ENCODE results near the gene ERVFRD-1. TPM values are rescaled to one million over a fixed set of nuclear protein-coding genes. Genes with fewer than 3 reads are reported as not detected.
A peak's percentile ranks its signal among the peaks of the same experiment; 100 is the strongest.

ERVFRD-1 gene
- total and polyA plus RNA-seq, 2 donors from 2014 or later, result 0.24 to 0.57 TPM

DNA sequence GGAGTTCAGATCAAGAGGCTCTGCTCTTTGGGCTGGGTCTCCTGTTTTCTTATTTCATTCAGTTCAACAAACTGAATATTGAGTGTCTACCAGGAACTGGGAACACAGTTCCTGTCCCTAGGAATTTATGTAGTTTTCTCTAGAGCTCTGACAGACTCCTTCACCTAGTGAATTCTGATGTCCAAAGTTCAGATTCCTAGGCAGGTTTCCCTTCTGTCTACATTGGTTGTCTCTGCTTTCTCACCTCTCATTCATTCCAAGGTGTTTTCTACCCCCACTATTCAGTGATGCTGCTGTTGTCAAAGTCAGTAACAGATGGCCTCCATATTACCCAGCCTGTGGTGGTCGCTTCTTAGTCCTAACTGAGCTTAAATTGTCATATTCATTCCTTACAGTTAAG, 13.5 kb downstream of the ERVFRD-1 start:
- DNase-seq (no peak), FAIRE-seq (no peak)
- H3K9ac ChIP-seq (ENCODE audit: low read length in 3 of 3), result no peak overlapping the region
- H3K4me3 ChIP-seq (ENCODE audit: low read length in 3 of 3), result no peak overlapping the region
- intact Hi-C loops (cut with DNase I), result no loop called here
- H3K9me3 ChIP-seq (ENCODE audit: control insufficient read depth in 2 of 3, insufficient read depth in 1 of 3, low read length in 3 of 3), result no peaks in the 10 kb centered on the region
- H3K27me3 ChIP-seq (ENCODE audit: control insufficient read depth, insufficient read depth, low read length), result no peaks in the 10 kb centered on the region
- no peak overlapping the region for H3K27ac ChIP-seq (ENCODE audit: low read depth in 2 of 2, low read length in 2 of 2)
- H3K4me1 ChIP-seq (ENCODE audit: control insufficient read depth in 2 of 3, insufficient read depth in 2 of 3, low read depth in 1 of 3, low read length in 3 of 3), result peaks cover 3 to 5% (median 3%) of the 10 kb centered on the region in 3 donors
- no peaks in the 10 kb centered on the region for H3K36me3 ChIP-seq (ENCODE audit: control insufficient read depth in 2 of 3, insufficient read depth in 3 of 3, low read length in 3 of 3)
- TF ChIP-seq, protein P1, sequence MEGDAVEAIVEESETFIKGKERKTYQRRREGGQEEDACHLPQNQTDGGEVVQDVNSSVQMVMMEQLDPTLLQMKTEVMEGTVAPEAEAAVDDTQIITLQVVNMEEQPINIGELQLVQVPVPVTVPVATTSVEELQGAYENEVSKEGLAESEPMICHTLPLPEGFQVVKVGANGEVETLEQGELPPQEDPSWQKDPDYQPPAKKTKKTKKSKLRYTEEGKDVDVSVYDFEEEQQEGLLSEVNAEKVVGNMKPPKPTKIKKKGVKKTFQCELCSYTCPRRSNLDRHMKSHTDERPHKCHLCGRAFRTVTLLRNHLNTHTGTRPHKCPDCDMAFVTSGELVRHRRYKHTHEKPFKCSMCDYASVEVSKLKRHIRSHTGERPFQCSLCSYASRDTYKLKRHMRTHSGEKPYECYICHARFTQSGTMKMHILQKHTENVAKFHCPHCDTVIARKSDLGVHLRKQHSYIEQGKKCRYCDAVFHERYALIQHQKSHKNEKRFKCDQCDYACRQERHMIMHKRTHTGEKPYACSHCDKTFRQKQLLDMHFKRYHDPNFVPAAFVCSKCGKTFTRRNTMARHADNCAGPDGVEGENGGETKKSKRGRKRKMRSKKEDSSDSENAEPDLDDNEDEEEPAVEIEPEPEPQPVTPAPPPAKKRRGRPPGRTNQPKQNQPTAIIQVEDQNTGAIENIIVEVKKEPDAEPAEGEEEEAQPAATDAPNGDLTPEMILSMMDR (IDR thresholded peaks at IDR 0.05; ENCODE audit: borderline replicate concordance, extremely low read depth, insufficient read depth), result no peak

DNA sequence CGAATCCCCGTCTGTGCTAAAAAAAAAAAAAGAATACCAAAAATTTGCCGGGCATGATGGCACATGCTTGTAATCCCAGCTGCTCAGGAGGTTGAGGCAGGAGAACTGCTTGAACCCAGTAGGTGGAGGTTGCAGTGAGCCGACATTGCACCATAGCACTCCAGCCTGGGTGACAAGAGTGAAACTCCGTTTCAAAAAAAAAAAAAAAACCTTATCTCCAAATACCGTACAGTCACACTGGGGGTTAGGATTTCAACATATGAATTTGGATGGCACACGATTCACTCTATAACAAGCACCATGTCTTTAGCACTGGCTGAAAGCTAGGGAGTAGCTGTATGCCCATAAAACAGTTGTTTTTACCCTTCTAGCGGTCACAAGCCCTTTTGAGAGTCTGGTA, 14.0 kb downstream of the ERVFRD-1 start:
- Histone ChIP-seq H3K4me3 (ENCODE audit: low read length in 3 of 3) (no peak overlapping the region), H3K9me3 (ENCODE audit: control insufficient read depth in 2 of 3, insufficient read depth in 1 of 3, low read length in 3 of 3) (no peaks in the 10 kb centered on the region), H3K27ac (ENCODE audit: low read depth in 2 of 2, low read length in 2 of 2) (no peak overlapping the region), H3K9ac (ENCODE audit: low read length in 3 of 3) (no peak overlapping the region), H3K36me3 (ENCODE audit: control insufficient read depth in 2 of 3, insufficient read depth in 3 of 3, low read length in 3 of 3) (no peaks in the 10 kb centered on the region), H3K27me3 (ENCODE audit: control insufficient read depth, insufficient read depth, low read length) (no peaks in the 10 kb centered on the region), H3K4me1 (ENCODE audit: control insufficient read depth in 2 of 3, insufficient read depth in 2 of 3, low read depth in 1 of 3, low read length in 3 of 3) (peaks cover 3 to 5% (median 4%) of the 10 kb centered on the region in 3 donors)
- intact Hi-C loops (cut with DNase I), result no loop called here
- DNase-seq (no peak), FAIRE-seq (no peak)
- TF ChIP-seq, protein P1 (IDR thresholded peaks at IDR 0.05; ENCODE audit: borderline replicate concordance, extremely low read depth, insufficient read depth), result no peak

DNA sequence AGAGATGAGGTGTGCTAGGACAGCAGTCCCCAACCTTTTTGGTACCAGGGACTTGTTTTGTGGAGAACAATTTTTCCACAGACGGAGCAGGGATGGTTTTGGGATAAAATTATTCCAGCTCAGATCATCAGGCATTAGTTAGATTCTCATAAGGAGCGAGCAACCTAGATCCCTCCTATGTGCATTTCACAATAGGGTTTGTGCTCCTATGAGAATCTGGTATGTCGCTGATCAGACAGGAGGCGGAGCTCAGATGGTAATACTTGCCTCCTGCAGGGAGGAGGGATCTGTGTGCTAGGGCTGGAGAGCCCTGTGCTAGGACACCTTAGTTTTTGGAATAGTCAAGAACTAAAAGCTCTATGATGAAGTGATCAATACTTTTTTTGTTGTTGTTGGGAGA, 15.4 kb downstream of the ERVFRD-1 start:
- no peak for FAIRE-seq
- intact Hi-C loops (cut with DNase I), result no loop called here
- Histone ChIP-seq H3K4me3 (ENCODE audit: low read length in 3 of 3) (peak overlapping the region in 1 of 3 donors; percentile 3), H3K36me3 (ENCODE audit: control insufficient read depth in 2 of 3, insufficient read depth in 3 of 3, low read length in 3 of 3) (no peaks in the 10 kb centered on the region), H3K27ac (ENCODE audit: low read depth in 2 of 2, low read length in 2 of 2) (no peak overlapping the region), H3K9me3 (ENCODE audit: control insufficient read depth in 2 of 3, insufficient read depth in 1 of 3, low read length in 3 of 3) (no peaks in the 10 kb centered on the region), H3K4me1 (ENCODE audit: control insufficient read depth in 2 of 3, insufficient read depth in 2 of 3, low read depth in 1 of 3, low read length in 3 of 3) (peaks cover 3 to 5% (median 4%) of the 10 kb centered on the region in 3 donors), H3K27me3 (ENCODE audit: control insufficient read depth, insufficient read depth, low read length) (no peaks in the 10 kb centered on the region), H3K9ac (ENCODE audit: low read length in 3 of 3) (no peak overlapping the region)
- no peak for DNase-seq
- TF ChIP-seq, protein P1 (IDR thresholded peaks at IDR 0.05; ENCODE audit: borderline replicate concordance, extremely low read depth, insufficient read depth), result no peak

DNA sequence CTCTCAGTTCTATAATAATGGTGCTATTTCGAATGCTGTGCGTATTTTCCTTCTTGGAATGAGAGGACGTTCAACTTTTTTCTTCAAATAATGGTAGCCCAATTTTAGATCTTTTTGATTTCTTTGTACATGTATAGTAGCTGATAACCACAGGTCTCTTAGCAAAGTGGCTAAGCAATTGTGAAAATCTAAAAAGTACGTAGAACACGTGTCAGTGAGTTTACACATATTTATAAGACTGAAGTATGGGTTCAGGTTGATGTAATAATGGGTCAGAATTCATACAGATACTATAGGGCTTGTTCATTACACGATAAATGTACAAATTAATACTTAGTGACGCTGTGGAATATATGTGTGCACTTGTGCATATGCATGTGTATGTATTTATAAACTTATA, 16.6 kb downstream of the ERVFRD-1 start:
- H3K9me3 ChIP-seq (ENCODE audit: control insufficient read depth in 2 of 3, insufficient read depth in 1 of 3, low read length in 3 of 3), result no peaks in the 10 kb centered on the region
- H3K27ac ChIP-seq (ENCODE audit: low read depth in 2 of 2, low read length in 2 of 2), result peak overlapping the region in 1 of 2 donors; percentile 62
- FAIRE-seq, result no peak
- intact Hi-C loops (cut with DNase I), result no loop called here
- H3K36me3 ChIP-seq (ENCODE audit: control insufficient read depth in 2 of 3, insufficient read depth in 3 of 3, low read length in 3 of 3), result no peaks in the 10 kb centered on the region
- H3K4me3 ChIP-seq (ENCODE audit: low read length in 3 of 3), result peak overlapping the region; percentile 74 to 89 (median 80)
- peak overlapping the region; percentile 29 to 74 (median 73) for H3K9ac ChIP-seq (ENCODE audit: low read length in 3 of 3)
- TF ChIP-seq, protein P1 (IDR thresholded peaks at IDR 0.05; ENCODE audit: borderline replicate concordance, extremely low read depth, insufficient read depth), result no peak
- H3K4me1 ChIP-seq (ENCODE audit: control insufficient read depth in 2 of 3, insufficient read depth in 2 of 3, low read depth in 1 of 3, low read length in 3 of 3), result peaks cover 3 to 5% (median 4%) of the 10 kb centered on the region in 3 donors
- no peaks in the 10 kb centered on the region for H3K27me3 ChIP-seq (ENCODE audit: control insufficient read depth, insufficient read depth, low read length)
- DNase-seq, result peak in 1 of 5 donors; percentile 10

Data from kidney (tissue), 14 donors.